CD4-positive, alpha-beta T cell (primary cell): ENCODE data around the gene RTCB. TPM values are rescaled to one million over a fixed set of nuclear protein-coding genes. Genes with fewer than 3 reads are reported as not detected.

Source experiments
- ATAC-seq: fragments of 200-7000 bp; cut with Tn5 transposase; one replicate; pipeline ENCODE4 v1.10.0; 2022; ENCODE audit warnings: mild to moderate bottlenecking; ENCODE audit not compliant: poor library complexity
- CTCF ChIA-PET: fragments of 350-600 bp; sonication (Branson Sonifier 250); formaldehyde crosslinking; loops from one replicate; lab custom pipeline; 2021; ENCODE audit warnings: antibody characterized with exemption, inconsistent platforms; lab: Charles Lee
- POLR2A ChIA-PET: fragments of 350-600 bp; sonication (Branson Sonifier 250); formaldehyde crosslinking; loops from one replicate; lab custom pipeline; 2021; ENCODE audit warnings: antibody characterized with exemption, inconsistent platforms; lab: Charles Lee
- DNase-seq, 14 experiments: peaks; one replicate each; pipeline ENCODE4 v3.0.0-alpha.2; 2013 to 2020; ENCODE audit warnings: mixed read lengths in 2 of 14
- H3K27ac ChIP-seq, 2 donors: one replicate each; pipeline versions ENCODE4 v1.5.1 to v1.7.0; 2013; ENCODE audit warnings: low read length in 2 of 2, low read depth in 1 of 2, mild to moderate bottlenecking in 1 of 2
- H3K27me3 ChIP-seq, 2 experiments: 1 replicate in 1 of 2; 2 replicates in 1 of 2; pipeline versions ENCODE4 v1.6.1 to v1.7.0; 2013; ENCODE audit warnings: low read length in 2 of 2, control low read depth in 1 of 2, mild to moderate bottlenecking in 1 of 2, moderate library complexity in 1 of 2; ENCODE audit not compliant: insufficient read depth in 2 of 2, control insufficient read depth in 1 of 2
- H3K36me3 ChIP-seq: one replicate; pipeline ENCODE4 v1.6.1; 2013; ENCODE audit warnings: low read length, control low read depth; ENCODE audit not compliant: insufficient read depth
- H3K4me1 ChIP-seq: one replicate; pipeline ENCODE4 v1.6.1; 2013; ENCODE audit warnings: low read length, control low read depth; ENCODE audit not compliant: insufficient read depth
- H3K4me3 ChIP-seq: one replicate; pipeline ENCODE4 v1.5.1; 2013; ENCODE audit warnings: mild to moderate bottlenecking, low read length, moderate library complexity
- H3K9me3 ChIP-seq, 2 experiments: 1 replicate in 1 of 2; 2 replicates in 1 of 2; pipeline versions ENCODE4 v1.6.1 to v1.7.0; 2013; ENCODE audit warnings: low read length in 2 of 2, mild to moderate bottlenecking in 2 of 2, control low read depth in 1 of 2, moderate library complexity in 1 of 2; ENCODE audit not compliant: control insufficient read depth in 1 of 2, insufficient read depth in 1 of 2
- H3K27ac Mint-ChIP-seq: one replicate; pipeline ENCODE4 v1.8.0; 2020; ENCODE audit warnings: mixed read lengths
- H3K27me3 Mint-ChIP-seq: one replicate; pipeline ENCODE4 v1.8.0; 2021; ENCODE audit warnings: mixed read lengths
- H3K36me3 Mint-ChIP-seq: one replicate; pipeline ENCODE4 v1.8.0; 2021; ENCODE audit warnings: low read depth, mixed read lengths
- H3K4me1 Mint-ChIP-seq: one replicate; pipeline ENCODE4 v1.8.0; 2021; ENCODE audit warnings: low read depth, mixed read lengths
- H3K4me3 Mint-ChIP-seq: one replicate; pipeline ENCODE4 v1.8.0; 2020; ENCODE audit warnings: mild to moderate bottlenecking, mixed read lengths
- H3K9me3 Mint-ChIP-seq: one replicate; pipeline ENCODE4 v1.8.0; 2020; ENCODE audit warnings: mixed read lengths
- CTCF ChIP-seq: fragments of 200-600 bp; IDR thresholded peaks from one replicate; pipeline ENCODE4 v1.8.0; 2022; ENCODE audit warnings: antibody characterized with exemption, mild to moderate bottlenecking
- intact Hi-C, 2 experiments: fragments of 100-400 bp; cut with DNase I in 1 of 2; cut with micrococcal nuclease in 1 of 2; formaldehyde crosslinking; loops; one replicate each; pipeline versions ENCODE4 v1.15.1 to v1.9.0; 2023 to 2025; cut with DNase I, micrococcal nuclease
- total RNA-seq, 174 experiments: library from RNA in 2 of 174; stranded (reverse) in 2 of 174; gene quantifications; one replicate each; pipeline ENCODE4 v1.2.3 and lab custom pipeline; 2021 to 2026

RTCB gene
- total RNA-seq, 2 experiments from 2014 or later, result 30.1 to 36.0 TPM

- Histone ChIP-seq H3K27me3 (no peaks in the 10 kb centered on the region), H3K4me1 (no peaks in the 10 kb centered on the region), H3K9me3 (no peaks in the 10 kb centered on the region), H3K4me3 (no peak overlapping the region), H3K27ac (no peak overlapping the region), H3K36me3 (peaks cover 96% of the 10 kb centered on the region)
- TF ChIP-seq CTCF, result no peak
- H3K36me3 Mint-ChIP-seq, result peaks cover 97% of the 10 kb centered on the region
- H3K4me1 Mint-ChIP-seq, result no peaks in the 10 kb centered on the region
- intact Hi-C loops, result no loop called here
- no peaks in the 10 kb centered on the region for H3K27me3 Mint-ChIP-seq
- CTCF ChIA-PET, result interaction anchor here (1.5 kb wide), 1 partner anchor 12 kb away, joined by 3 read pairs; no protein-coding TSS in a partner anchor
- H3K27ac Mint-ChIP-seq, result no peak overlapping the region
- POLR2A ChIA-PET, result no interaction called here
- no peak overlapping the region for H3K4me3 Mint-ChIP-seq
- no peak for DNase-seq
- ATAC-seq, result no peak
- no peaks in the 10 kb centered on the region for H3K9me3 Mint-ChIP-seq
Observed at GRCh38 chr22:32396746-32397145, 15.3 kb downstream of the RTCB start.

- Histone ChIP-seq H3K27me3 (no peaks in the 10 kb centered on the region), H3K9me3 (no peaks in the 10 kb centered on the region), H3K27ac (no peak overlapping the region), H3K36me3 (peaks cover 94% of the 10 kb centered on the region), H3K4me1 (no peaks in the 10 kb centered on the region), H3K4me3 (no peak overlapping the region)
- no peak overlapping the region for H3K4me3 Mint-ChIP-seq
- no peak for ATAC-seq
- intact Hi-C loops, result no loop called here
- POLR2A ChIA-PET, result no interaction called here
- H3K4me1 Mint-ChIP-seq, result no peaks in the 10 kb centered on the region
- no peak overlapping the region for H3K27ac Mint-ChIP-seq
- DNase-seq, result no peak
- no peaks in the 10 kb centered on the region for H3K27me3 Mint-ChIP-seq
- CTCF ChIA-PET, result no interaction called here
- peaks cover 96% of the 10 kb centered on the region for H3K36me3 Mint-ChIP-seq
- H3K9me3 Mint-ChIP-seq, result no peaks in the 10 kb centered on the region
- TF ChIP-seq CTCF, result no peak
Observed at GRCh38 chr22:32396255-32396654, 15.8 kb downstream of the RTCB start.

GRCh38 chr22:32395107-32395506 lies 16.9 kb downstream of the RTCB start:
- CTCF ChIA-PET, result no interaction called here
- H3K4me3 ChIP-seq, result no peak overlapping the region
- TF ChIP-seq CTCF, result no peak
- H3K4me1 Mint-ChIP-seq, result no peaks in the 10 kb centered on the region
- H3K36me3 ChIP-seq, result peaks cover 90% of the 10 kb centered on the region
- intact Hi-C loops, result no loop called here
- no peak for DNase-seq
- no peaks in the 10 kb centered on the region for H3K27me3 Mint-ChIP-seq
- H3K4me1 ChIP-seq, result no peaks in the 10 kb centered on the region
- H3K4me3 Mint-ChIP-seq, result no peak overlapping the region
- no peak overlapping the region for H3K27ac ChIP-seq
- H3K9me3 Mint-ChIP-seq, result no peaks in the 10 kb centered on the region
- no peak overlapping the region for H3K27ac Mint-ChIP-seq
- ATAC-seq, result no peak
- POLR2A ChIA-PET, result no interaction called here
- H3K36me3 Mint-ChIP-seq, result peaks cover 94% of the 10 kb centered on the region
- H3K27me3 ChIP-seq, result no peaks in the 10 kb centered on the region
- H3K9me3 ChIP-seq, result no peaks in the 10 kb centered on the region
